A549 (cell line): Measurements from ENCODE around the gene KRT76.

Experiments used
- NFE2L2 ChIP-seq: fragments of 150-350 bp; conservative IDR thresholded peaks from 2 replicates; pipeline ENCODE4 v1.6.1; 2014; ENCODE audit warnings: low read length
- TF ChIP-seq, protein P1 (sequence below): fragments of 250-450 bp; sonication (Bioruptor Pico); IDR thresholded peaks from 2 replicates; pipeline ENCODE4 v1.5.0; 2021; ENCODE audit warnings: mild to moderate bottlenecking, moderate library complexity, borderline replicate concordance
- TF ChIP-seq, protein P2 (sequence below): fragments of >200 bp; sonication (Bioruptor Twin); formaldehyde crosslinking; IDR thresholded peaks from 3 replicates; pipeline ENCODE4 v1.5.1; 2016
- TF ChIP-seq, protein P3 (sequence below): IDR thresholded peaks from 2 replicates; pipeline ENCODE4 v1.6.1; 2012; ENCODE audit warnings: low read depth, borderline replicate concordance
- TF ChIP-seq, protein P4 (sequence below): fragments of 150-350 bp; IDR thresholded peaks from 2 replicates; pipeline ENCODE4 v1.6.1; 2014; ENCODE audit warnings: low read depth, mild to moderate bottlenecking, low read length
- TF ChIP-seq, protein P5 (sequence below): fragments of 450-650 bp; IDR thresholded peaks from 2 replicates; pipeline ENCODE4 v1.6.1; 2014; ENCODE audit warnings: antibody characterized with exemption

DNA sequence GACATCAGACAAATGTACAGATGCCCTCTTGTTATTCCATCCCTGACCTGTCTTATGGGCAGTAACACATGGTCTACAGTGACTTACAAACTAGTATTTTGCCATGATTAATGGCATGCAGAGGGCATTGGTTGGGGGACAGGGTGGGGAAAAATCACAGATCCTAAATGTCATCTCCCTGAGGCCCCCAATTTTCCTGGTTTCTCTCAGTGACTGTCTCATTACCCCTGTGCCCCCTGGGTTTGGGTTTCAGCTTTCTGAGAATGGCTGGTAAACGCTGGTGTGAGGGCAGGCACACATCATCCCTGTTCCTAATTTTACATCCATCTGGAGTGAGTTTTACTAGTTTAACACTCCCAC lies 10.1 kb downstream of the KRT76 start:
- TF ChIP-seq, protein P1, sequence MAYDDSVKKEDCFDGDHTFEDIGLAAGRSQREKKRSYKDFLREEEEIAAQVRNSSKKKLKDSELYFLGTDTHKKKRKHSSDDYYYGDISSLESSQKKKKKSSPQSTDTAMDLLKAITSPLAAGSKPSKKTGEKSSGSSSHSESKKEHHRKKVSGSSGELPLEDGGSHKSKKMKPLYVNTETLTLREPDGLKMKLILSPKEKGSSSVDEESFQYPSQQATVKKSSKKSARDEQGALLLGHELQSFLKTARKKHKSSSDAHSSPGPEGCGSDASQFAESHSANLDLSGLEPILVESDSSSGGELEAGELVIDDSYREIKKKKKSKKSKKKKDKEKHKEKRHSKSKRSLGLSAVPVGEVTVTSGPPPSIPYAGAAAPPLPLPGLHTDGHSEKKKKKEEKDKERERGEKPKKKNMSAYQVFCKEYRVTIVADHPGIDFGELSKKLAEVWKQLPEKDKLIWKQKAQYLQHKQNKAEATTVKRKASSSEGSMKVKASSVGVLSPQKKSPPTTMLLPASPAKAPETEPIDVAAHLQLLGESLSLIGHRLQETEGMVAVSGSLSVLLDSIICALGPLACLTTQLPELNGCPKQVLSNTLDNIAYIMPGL, result no peak
- TF ChIP-seq, protein P2, sequence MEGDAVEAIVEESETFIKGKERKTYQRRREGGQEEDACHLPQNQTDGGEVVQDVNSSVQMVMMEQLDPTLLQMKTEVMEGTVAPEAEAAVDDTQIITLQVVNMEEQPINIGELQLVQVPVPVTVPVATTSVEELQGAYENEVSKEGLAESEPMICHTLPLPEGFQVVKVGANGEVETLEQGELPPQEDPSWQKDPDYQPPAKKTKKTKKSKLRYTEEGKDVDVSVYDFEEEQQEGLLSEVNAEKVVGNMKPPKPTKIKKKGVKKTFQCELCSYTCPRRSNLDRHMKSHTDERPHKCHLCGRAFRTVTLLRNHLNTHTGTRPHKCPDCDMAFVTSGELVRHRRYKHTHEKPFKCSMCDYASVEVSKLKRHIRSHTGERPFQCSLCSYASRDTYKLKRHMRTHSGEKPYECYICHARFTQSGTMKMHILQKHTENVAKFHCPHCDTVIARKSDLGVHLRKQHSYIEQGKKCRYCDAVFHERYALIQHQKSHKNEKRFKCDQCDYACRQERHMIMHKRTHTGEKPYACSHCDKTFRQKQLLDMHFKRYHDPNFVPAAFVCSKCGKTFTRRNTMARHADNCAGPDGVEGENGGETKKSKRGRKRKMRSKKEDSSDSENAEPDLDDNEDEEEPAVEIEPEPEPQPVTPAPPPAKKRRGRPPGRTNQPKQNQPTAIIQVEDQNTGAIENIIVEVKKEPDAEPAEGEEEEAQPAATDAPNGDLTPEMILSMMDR, result no peak
- TF ChIP-seq, protein P3, sequence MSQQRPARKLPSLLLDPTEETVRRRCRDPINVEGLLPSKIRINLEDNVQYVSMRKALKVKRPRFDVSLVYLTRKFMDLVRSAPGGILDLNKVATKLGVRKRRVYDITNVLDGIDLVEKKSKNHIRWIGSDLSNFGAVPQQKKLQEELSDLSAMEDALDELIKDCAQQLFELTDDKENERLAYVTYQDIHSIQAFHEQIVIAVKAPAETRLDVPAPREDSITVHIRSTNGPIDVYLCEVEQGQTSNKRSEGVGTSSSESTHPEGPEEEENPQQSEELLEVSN, result no peak
- TF ChIP-seq, protein P4, sequence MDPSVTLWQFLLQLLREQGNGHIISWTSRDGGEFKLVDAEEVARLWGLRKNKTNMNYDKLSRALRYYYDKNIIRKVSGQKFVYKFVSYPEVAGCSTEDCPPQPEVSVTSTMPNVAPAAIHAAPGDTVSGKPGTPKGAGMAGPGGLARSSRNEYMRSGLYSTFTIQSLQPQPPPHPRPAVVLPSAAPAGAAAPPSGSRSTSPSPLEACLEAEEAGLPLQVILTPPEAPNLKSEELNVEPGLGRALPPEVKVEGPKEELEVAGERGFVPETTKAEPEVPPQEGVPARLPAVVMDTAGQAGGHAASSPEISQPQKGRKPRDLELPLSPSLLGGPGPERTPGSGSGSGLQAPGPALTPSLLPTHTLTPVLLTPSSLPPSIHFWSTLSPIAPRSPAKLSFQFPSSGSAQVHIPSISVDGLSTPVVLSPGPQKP, result no peak
- TF ChIP-seq NFE2L2, result no peak
- TF ChIP-seq, protein P5, sequence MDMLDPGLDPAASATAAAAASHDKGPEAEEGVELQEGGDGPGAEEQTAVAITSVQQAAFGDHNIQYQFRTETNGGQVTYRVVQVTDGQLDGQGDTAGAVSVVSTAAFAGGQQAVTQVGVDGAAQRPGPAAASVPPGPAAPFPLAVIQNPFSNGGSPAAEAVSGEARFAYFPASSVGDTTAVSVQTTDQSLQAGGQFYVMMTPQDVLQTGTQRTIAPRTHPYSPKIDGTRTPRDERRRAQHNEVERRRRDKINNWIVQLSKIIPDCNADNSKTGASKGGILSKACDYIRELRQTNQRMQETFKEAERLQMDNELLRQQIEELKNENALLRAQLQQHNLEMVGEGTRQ, result no peak
